ENCODE results near the gene OR4C6.

DNA sequence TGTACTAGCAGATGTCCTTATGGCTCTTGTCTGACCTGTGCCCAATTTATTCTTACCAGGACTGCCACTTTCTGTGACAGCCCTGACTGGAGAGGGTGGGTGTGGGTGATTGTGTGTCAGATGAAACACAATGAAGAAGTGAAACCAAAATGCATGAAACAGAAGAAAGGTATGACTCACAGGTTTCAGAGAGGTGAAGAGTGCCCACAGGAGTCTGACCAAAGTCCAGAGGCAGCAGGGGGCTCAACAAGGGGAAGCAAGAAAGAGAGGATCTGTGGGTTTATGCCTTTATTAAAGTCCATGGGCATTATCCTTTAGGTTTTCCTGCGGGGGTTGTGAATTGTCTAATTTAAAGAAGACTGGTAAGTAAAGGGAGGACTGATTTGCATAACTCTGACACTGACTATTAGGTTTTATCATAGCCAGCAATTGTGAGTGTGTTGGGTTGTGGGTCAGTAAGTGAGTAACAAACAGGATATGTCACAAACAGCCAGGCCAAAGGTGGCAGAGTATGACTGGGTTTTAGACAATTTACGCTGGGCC lies 3.9 kb upstream of the OR4C6 start:
- TF ChIP-seq, protein P1, sequence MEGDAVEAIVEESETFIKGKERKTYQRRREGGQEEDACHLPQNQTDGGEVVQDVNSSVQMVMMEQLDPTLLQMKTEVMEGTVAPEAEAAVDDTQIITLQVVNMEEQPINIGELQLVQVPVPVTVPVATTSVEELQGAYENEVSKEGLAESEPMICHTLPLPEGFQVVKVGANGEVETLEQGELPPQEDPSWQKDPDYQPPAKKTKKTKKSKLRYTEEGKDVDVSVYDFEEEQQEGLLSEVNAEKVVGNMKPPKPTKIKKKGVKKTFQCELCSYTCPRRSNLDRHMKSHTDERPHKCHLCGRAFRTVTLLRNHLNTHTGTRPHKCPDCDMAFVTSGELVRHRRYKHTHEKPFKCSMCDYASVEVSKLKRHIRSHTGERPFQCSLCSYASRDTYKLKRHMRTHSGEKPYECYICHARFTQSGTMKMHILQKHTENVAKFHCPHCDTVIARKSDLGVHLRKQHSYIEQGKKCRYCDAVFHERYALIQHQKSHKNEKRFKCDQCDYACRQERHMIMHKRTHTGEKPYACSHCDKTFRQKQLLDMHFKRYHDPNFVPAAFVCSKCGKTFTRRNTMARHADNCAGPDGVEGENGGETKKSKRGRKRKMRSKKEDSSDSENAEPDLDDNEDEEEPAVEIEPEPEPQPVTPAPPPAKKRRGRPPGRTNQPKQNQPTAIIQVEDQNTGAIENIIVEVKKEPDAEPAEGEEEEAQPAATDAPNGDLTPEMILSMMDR (IDR thresholded peaks at IDR 0.05; ENCODE audit: low read length), result no peak
- no peak for TF ChIP-seq EZH2 (optimal IDR thresholded peaks at IDR 0.05; ENCODE audit: low read depth, low read length)
- TF ChIP-seq EZH2phosphoT487 (IDR thresholded peaks at IDR 0.05; ENCODE audit: low read length), result no peak
